Lung (tissue), 12 donors: ENCODE data around the gene HOXA11. TPM values are rescaled to one million over a fixed set of nuclear protein-coding genes. Genes with fewer than 3 reads are reported as not detected.

ENCODE experiments used
- ATAC-seq: fragments of 200-7000 bp; cut with Tn5 transposase; one replicate; pipeline ENCODE4 v1.9.1; 2020; ENCODE audit warnings: moderate number of reproducible peaks; ENCODE audit not compliant: insufficient read depth, low FRiP score
- DNase-seq, 3 donors: peaks; one replicate each; pipeline ENCODE4 v3.0.0-alpha.2; 2013 to 2017
- H3K27ac ChIP-seq, 2 donors: one replicate each; pipeline ENCODE4 v1.5.1; 2013; ENCODE audit warnings: mild to moderate bottlenecking in 2 of 2, moderate library complexity in 2 of 2, control low read depth in 1 of 2, inconsistent platforms in 1 of 2, low read depth in 1 of 2, low read length in 1 of 2
- H3K27me3 ChIP-seq, 3 donors: one replicate each; pipeline ENCODE4 v1.5.1; 2013; ENCODE audit warnings: low read length in 2 of 3; ENCODE audit not compliant: control insufficient read depth in 3 of 3, insufficient read depth in 3 of 3
- H3K36me3 ChIP-seq, 4 donors: one replicate each; pipeline ENCODE4 v1.5.1; 2013; ENCODE audit warnings: low read length in 4 of 4, mild to moderate bottlenecking in 1 of 4, moderate library complexity in 1 of 4; ENCODE audit not compliant: control insufficient read depth in 4 of 4, insufficient read depth in 4 of 4
- H3K4me1 ChIP-seq, 5 donors: one replicate each; pipeline ENCODE4 v1.5.1; 2013; ENCODE audit warnings: low read length in 5 of 5, mild to moderate bottlenecking in 2 of 5, moderate library complexity in 1 of 5; ENCODE audit not compliant: control insufficient read depth in 5 of 5, insufficient read depth in 5 of 5
- H3K4me3 ChIP-seq: one replicate; pipeline ENCODE4 v1.5.1; 2013; ENCODE audit warnings: mild to moderate bottlenecking, control low read depth, moderate library complexity
- H3K9ac ChIP-seq, 2 donors: one replicate each; pipeline ENCODE4 v1.5.1; 2013; ENCODE audit warnings: low read length in 2 of 2, control low read depth in 1 of 2; ENCODE audit not compliant: insufficient read depth in 1 of 2
- H3K9me3 ChIP-seq, 4 donors: one replicate each; pipeline ENCODE4 v1.5.1; 2013; ENCODE audit warnings: low read length in 3 of 4, mild to moderate bottlenecking in 1 of 4, moderate library complexity in 1 of 4; ENCODE audit not compliant: control insufficient read depth in 4 of 4, insufficient read depth in 3 of 4
- CTCF ChIP-seq: IDR thresholded peaks from 2 replicates; pipeline ENCODE4 v1.5.1; 2012; ENCODE audit warnings: mild to moderate bottlenecking; ENCODE audit errors: control extremely low read depth, extremely low read depth
- WGBS, 2 donors: extraction: QIAGEN DNeasy Blood & Tissue Kit; methylation state at CpG; one replicate each; pipeline ENCODE4 v1.1.7; 2013; 5-methylcytosine and 5-hydroxymethylcytosine counted together
- polyA plus RNA-seq, 2 donors: library from polyadenylated mRNA; stranded (reverse); fragments of 200-250 nt; gene quantifications; one replicate each; pipeline ENCODE4 v1.2.1, GENCODE V29; 2013
- total RNA-seq, 2 donors: library from RNA; depleted of rRNA in 1 of 2; stranded (reverse); fragments of >200 nt in 1 of 2; gene quantifications; one replicate each; pipeline ENCODE4 v1.2.1, GENCODE V29; 2014 to 2021
- donor health status: control.
- donor health status: control.
- donor health status: Bipolar disorder and iron deficiency.
- donor health status: healthy.
- donor health status: DM: yes; HTN: yes; CAD: no.

HOXA11 gene
- total and polyA plus RNA-seq, 4 donors = not detected

DNA sequence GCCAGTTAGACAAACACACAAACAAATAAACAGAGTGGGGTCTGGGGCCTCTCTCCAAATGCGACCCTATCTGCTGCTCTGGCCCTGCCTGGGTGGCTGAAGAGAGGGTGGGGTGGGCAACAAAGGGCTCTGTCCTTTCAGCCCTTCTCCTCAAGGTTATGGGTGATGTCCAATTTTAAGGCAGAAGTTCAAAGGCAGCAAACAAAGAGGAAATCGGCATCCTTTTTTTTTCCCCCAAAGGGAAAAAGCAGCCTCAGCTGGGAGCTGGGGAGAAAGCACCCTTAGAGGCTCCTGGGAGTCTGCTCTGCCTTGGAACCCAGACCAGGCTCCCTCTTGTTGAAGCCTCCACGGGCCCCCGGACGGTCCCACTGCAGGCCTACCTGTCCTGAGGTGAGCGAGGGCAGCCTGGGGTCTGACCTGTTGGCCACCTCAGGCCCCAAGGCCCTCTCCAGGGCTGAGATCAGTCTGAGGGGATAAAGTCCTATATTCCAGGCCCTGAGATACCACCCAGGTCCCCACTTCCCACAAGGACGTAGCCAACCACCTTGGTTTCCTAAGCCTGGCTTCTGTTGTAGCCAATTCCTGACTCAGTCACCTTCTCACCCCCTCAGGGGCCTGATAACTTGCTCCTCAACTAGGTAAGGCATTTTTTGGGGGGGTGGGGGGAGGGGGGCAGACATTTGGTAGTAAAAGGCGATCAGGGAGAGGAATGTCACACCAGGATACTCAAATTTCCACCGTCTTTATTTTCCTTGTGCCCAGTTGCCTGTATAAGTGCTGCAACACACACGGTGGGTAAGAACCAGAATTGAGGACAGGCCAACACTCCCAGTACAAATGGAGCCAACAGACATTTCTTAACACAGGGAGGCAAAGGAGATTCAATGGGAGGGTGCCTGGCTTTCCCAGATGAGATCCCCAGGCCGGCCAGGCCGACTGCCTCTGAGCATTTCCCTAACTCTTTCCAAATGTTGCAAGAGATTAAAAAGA, 4.3 kb downstream of the HOXA11 start:
- Histone ChIP-seq H3K9ac (no peak overlapping the region), H3K36me3 (no peaks in the 10 kb centered on the region), H3K4me1 (peaks cover 0 to 19% (median 13%) of the 10 kb centered on the region in 5 donors), H3K27ac (no peak overlapping the region), H3K4me3 (no peak overlapping the region), H3K9me3 (peaks cover 0 to 12% (median 0%) of the 10 kb centered on the region in 4 donors), H3K27me3 (peaks cover 8 to 97% (median 88%) of the 10 kb centered on the region in 3 donors)
- 69 to 82% methylated on average over 12 of the region's 12 CpGs for WGBS, 2 donors
- no peak for TF ChIP-seq CTCF
- DNase-seq (peak in 1 of 3 donors; percentile 5), ATAC-seq (no peak)

- no peak overlapping the region for H3K4me3 ChIP-seq
- TF ChIP-seq CTCF = peak; percentile 35
- H3K9ac ChIP-seq = no peak overlapping the region
- no peaks in the 10 kb centered on the region for H3K36me3 ChIP-seq
- H3K27me3 ChIP-seq = peaks cover 17 to 97% (median 84%) of the 10 kb centered on the region in 3 donors
- peaks cover 0 to 9% (median 0%) of the 10 kb centered on the region in 4 donors for H3K9me3 ChIP-seq
- 12 to 15% methylated on average over 56 of the region's 56 CpGs for WGBS, 2 donors
- ATAC-seq = peak; percentile 59
- no peak overlapping the region for H3K27ac ChIP-seq
- DNase-seq = peak; percentile 83 to 86 (median 83)
- H3K4me1 ChIP-seq = peaks cover 0 to 19% (median 9%) of the 10 kb centered on the region in 5 donors
Measured at GRCh38 chr7:27179503-27180430, 5.3 kb downstream of the HOXA11 start.

DNA sequence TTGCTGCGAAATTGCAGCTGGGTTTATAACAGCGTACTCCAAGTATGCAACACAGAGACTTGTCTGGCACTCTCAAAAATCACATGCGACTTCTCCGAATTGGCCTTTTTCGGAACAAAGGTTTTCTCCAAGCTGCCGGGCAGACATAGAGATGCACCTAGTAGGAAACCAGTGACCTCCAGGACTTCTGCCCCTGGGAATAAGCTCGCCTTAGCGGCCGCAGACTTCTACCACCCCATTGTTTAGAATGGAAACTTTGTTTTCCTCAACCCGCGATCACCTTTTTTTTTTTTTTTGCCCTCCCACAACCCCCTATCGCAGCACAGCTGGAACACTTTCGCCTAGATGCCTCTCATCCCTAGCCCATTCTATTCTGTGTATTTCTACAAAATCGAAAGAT, 6.0 kb downstream of the HOXA11 start:
- no peak overlapping the region for H3K4me3 ChIP-seq
- ATAC-seq (no peak), DNase-seq (peak in 2 of 3 donors; percentile 19 to 24)
- no peak for TF ChIP-seq CTCF
- no peaks in the 10 kb centered on the region for H3K36me3 ChIP-seq
- peaks cover 0 to 18% (median 11%) of the 10 kb centered on the region in 5 donors for H3K4me1 ChIP-seq
- H3K27ac ChIP-seq = no peak overlapping the region
- 57 to 72% methylated on average over 14 of the region's 14 CpGs for WGBS, 2 donors
- no peak overlapping the region for H3K9ac ChIP-seq
- H3K9me3 ChIP-seq = peaks cover 0 to 6% (median 0%) of the 10 kb centered on the region in 4 donors
- H3K27me3 ChIP-seq = peaks cover 20 to 98% (median 83%) of the 10 kb centered on the region in 3 donors
